ENCODE data around the gene OXSM.

The OXSM gene

GRCh38 chr3:25782636-25782937, 7.3 kb upstream of the OXSM start:
- Histone ChIP-seq H3F3A (ENCODE audit: insufficient read depth, low read length) (peaks cover 6% of the 10 kb centered on the region; the same call in 1 of the 2 replicates), H3K4me3 (ENCODE audit: low read length) (peak overlapping the region; percentile 78), H3K9me2 (replicated peaks; ENCODE audit: insufficient read depth, low read length) (no peaks in the 10 kb centered on the region), H3K27me3 (replicated peaks; ENCODE audit: insufficient read depth, low read length) (no peaks in the 10 kb centered on the region), H3K4me1 (ENCODE audit: low read length) (peaks cover 18% of the 10 kb centered on the region), H3K9me3 (replicated peaks; ENCODE audit: insufficient read depth, low read length) (no peaks in the 10 kb centered on the region), H3K36me3 (replicated peaks; ENCODE audit: insufficient read depth, low read length) (peaks cover 4% of the 10 kb centered on the region), H3K27ac (ENCODE audit: low read length) (peak overlapping the region; percentile 74; the same call in 1 of the 2 replicates), H4K20me1 (ENCODE audit: insufficient read depth, low read length) (no peaks in the 10 kb centered on the region), H2AFZ (ENCODE audit: low read length) (peak overlapping the region; percentile 71), H3K79me2 (ENCODE audit: low read length) (peaks cover 54% of the 10 kb centered on the region), H3K9ac (ENCODE audit: low read length) (peak overlapping the region; percentile 79), H3K4me2 (ENCODE audit: low read depth, low read length) (peak overlapping the region; percentile 85)
- DNase-seq, result no peak
- no peak for TF ChIP-seq EZH2 (optimal IDR thresholded peaks at IDR 0.05; ENCODE audit: low read depth, low read length)
- no peak for TF ChIP-seq EZH2phosphoT487 (IDR thresholded peaks at IDR 0.05; ENCODE audit: low read length)
- TF ChIP-seq, protein P1, sequence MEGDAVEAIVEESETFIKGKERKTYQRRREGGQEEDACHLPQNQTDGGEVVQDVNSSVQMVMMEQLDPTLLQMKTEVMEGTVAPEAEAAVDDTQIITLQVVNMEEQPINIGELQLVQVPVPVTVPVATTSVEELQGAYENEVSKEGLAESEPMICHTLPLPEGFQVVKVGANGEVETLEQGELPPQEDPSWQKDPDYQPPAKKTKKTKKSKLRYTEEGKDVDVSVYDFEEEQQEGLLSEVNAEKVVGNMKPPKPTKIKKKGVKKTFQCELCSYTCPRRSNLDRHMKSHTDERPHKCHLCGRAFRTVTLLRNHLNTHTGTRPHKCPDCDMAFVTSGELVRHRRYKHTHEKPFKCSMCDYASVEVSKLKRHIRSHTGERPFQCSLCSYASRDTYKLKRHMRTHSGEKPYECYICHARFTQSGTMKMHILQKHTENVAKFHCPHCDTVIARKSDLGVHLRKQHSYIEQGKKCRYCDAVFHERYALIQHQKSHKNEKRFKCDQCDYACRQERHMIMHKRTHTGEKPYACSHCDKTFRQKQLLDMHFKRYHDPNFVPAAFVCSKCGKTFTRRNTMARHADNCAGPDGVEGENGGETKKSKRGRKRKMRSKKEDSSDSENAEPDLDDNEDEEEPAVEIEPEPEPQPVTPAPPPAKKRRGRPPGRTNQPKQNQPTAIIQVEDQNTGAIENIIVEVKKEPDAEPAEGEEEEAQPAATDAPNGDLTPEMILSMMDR (IDR thresholded peaks at IDR 0.05; ENCODE audit: low read length), result no peak

- Histone ChIP-seq H4K20me1 (ENCODE audit: insufficient read depth, low read length) (no peaks in the 10 kb centered on the region), H3K9me2 (replicated peaks; ENCODE audit: insufficient read depth, low read length) (no peaks in the 10 kb centered on the region), H3K9me3 (replicated peaks; ENCODE audit: insufficient read depth, low read length) (no peaks in the 10 kb centered on the region), H3F3A (ENCODE audit: insufficient read depth, low read length) (peaks cover 6% of the 10 kb centered on the region; the same call in 1 of the 2 replicates), H2AFZ (ENCODE audit: low read length) (peak within 1 kb of the TSS; percentile 94), H3K27me3 (replicated peaks; ENCODE audit: insufficient read depth, low read length) (no peaks in the 10 kb centered on the region), H3K4me1 (ENCODE audit: low read length) (peaks cover 21% of the 10 kb centered on the region), H3K4me2 (ENCODE audit: low read depth, low read length) (peak within 1 kb of the TSS; percentile 85), H3K4me3 (ENCODE audit: low read length) (peak within 1 kb of the TSS; percentile 79), H3K36me3 (replicated peaks; ENCODE audit: insufficient read depth, low read length) (no peaks in the 10 kb centered on the region), H3K79me2 (ENCODE audit: low read length) (peaks cover 48% of the 10 kb centered on the region), H3K27ac (ENCODE audit: low read length) (peak within 1 kb of the TSS; percentile 74; the same call in 1 of the 2 replicates), H3K9ac (ENCODE audit: low read length) (peak within 1 kb of the TSS; percentile 79)
- TF ChIP-seq EZH2 (optimal IDR thresholded peaks at IDR 0.05; ENCODE audit: low read depth, low read length), result no peak
- TF ChIP-seq EZH2phosphoT487 (IDR thresholded peaks at IDR 0.05; ENCODE audit: low read length), result no peak
- peak; percentile 87 for DNase-seq
Observed at GRCh38 chr3:25782938-25783660, 6.8 kb upstream of the OXSM start, which contains the start of gene NGLY1. TSS of gene NGLY1 (minus strand) at chr3:25783443. CDS start at chr3:25783390, 53 bp downstream.

- no peaks in the 10 kb centered on the region for H3K27me3 ChIP-seq (replicated peaks; ENCODE audit: insufficient read depth, low read length)
- H3K27ac ChIP-seq (ENCODE audit: low read length), result peak overlapping the region; percentile 4; the same call in 1 of the 2 replicates
- H3K9me2 ChIP-seq (replicated peaks; ENCODE audit: insufficient read depth, low read length), result no peaks in the 10 kb centered on the region
- H4K20me1 ChIP-seq (ENCODE audit: insufficient read depth, low read length), result no peaks in the 10 kb centered on the region
- TF ChIP-seq EZH2phosphoT487 (IDR thresholded peaks at IDR 0.05; ENCODE audit: low read length) (no peak), EZH2 (optimal IDR thresholded peaks at IDR 0.05; ENCODE audit: low read depth, low read length) (no peak)
- TF ChIP-seq, protein P1 (IDR thresholded peaks at IDR 0.05; ENCODE audit: low read length), result no peak
- H3K4me1 ChIP-seq (ENCODE audit: low read length), result peaks cover 28% of the 10 kb centered on the region
- no peaks in the 10 kb centered on the region for H3K36me3 ChIP-seq (replicated peaks; ENCODE audit: insufficient read depth, low read length)
- peak overlapping the region; percentile 94 for H2AFZ ChIP-seq (ENCODE audit: low read length)
- H3K4me3 ChIP-seq (ENCODE audit: low read length), result peak overlapping the region; percentile 79
- peak overlapping the region; percentile 80 for H3K4me2 ChIP-seq (ENCODE audit: low read depth, low read length)
- peaks cover 6% of the 10 kb centered on the region; the same call in 1 of the 2 replicates for H3F3A ChIP-seq (ENCODE audit: insufficient read depth, low read length)
- H3K79me2 ChIP-seq (ENCODE audit: low read length), result peaks cover 46% of the 10 kb centered on the region
- DNase-seq, result peak; percentile 28
- H3K9me3 ChIP-seq (replicated peaks; ENCODE audit: insufficient read depth, low read length), result no peaks in the 10 kb centered on the region
- peak overlapping the region; percentile 62; the same call in 1 of the 2 replicates for H3K9ac ChIP-seq (ENCODE audit: low read length)
Observed at GRCh38 chr3:25783661-25784512, 6.0 kb upstream of the OXSM start.
